Astrocyte (in vitro differentiated cells and primary cell): ENCODE measurements around the gene MB. TPM values are rescaled to one million over a fixed set of nuclear protein-coding genes. Genes with fewer than 3 reads are reported as not detected.

Source experiments
- DNase-seq: peaks from one replicate; pipeline ENCODE4 v3.0.0-alpha.2; 2010; ENCODE audit warnings: low read depth
- FAIRE-seq: peaks from 2 replicates; lab custom pipeline; 2011; peaks lifted over from hg19 to GRCh38; lab: Jason Lieb, UNC
- H2AFZ ChIP-seq: 2 replicates; pipeline ENCODE4 v1.6.0; 2012; ENCODE audit warnings: low read depth, low read length, inconsistent platforms
- H3K27ac ChIP-seq: 2 replicates; pipeline ENCODE4 v1.5.1; 2011; ENCODE audit warnings: low read depth, low read length, inconsistent platforms
- H3K27me3 ChIP-seq: 2 replicates; pipeline ENCODE4 v1.6.0; 2011; ENCODE audit warnings: low read length, inconsistent platforms; ENCODE audit not compliant: insufficient read depth
- H3K36me3 ChIP-seq: 2 replicates; pipeline ENCODE4 v1.5.1; 2011; ENCODE audit warnings: low read length, inconsistent platforms; ENCODE audit not compliant: insufficient read depth
- H3K4me1 ChIP-seq: 2 replicates; pipeline ENCODE4 v1.5.1; 2011; ENCODE audit warnings: low read length, inconsistent platforms; ENCODE audit not compliant: insufficient read depth
- H3K4me2 ChIP-seq: 2 replicates; pipeline ENCODE4 v1.6.0; 2012; ENCODE audit warnings: low read length, inconsistent platforms
- H3K4me3 ChIP-seq: 2 replicates; pipeline ENCODE4 v1.5.1; 2011; ENCODE audit warnings: low read depth, mild to moderate bottlenecking, low read length, inconsistent platforms; ENCODE audit not compliant: insufficient read depth
- H3K79me2 ChIP-seq: 2 replicates; pipeline ENCODE4 v1.6.0; 2012; ENCODE audit warnings: mild to moderate bottlenecking, low read length, inconsistent platforms; ENCODE audit not compliant: insufficient read depth
- H3K9ac ChIP-seq: 2 replicates; pipeline ENCODE4 v1.6.0; 2012; ENCODE audit warnings: mild to moderate bottlenecking, low read length, inconsistent platforms
- H3K9me3 ChIP-seq: 2 replicates; pipeline ENCODE4 v1.5.1; 2012; ENCODE audit warnings: low read depth, mild to moderate bottlenecking, low read length, inconsistent platforms; ENCODE audit not compliant: insufficient read depth
- H4K20me1 ChIP-seq: 2 replicates; pipeline ENCODE4 v1.6.0; 2012; ENCODE audit warnings: low read length, inconsistent platforms; ENCODE audit not compliant: insufficient read depth
- H3K27ac Mint-ChIP-seq: one replicate; pipeline ENCODE4 v1.8.0; 2021; ENCODE audit warnings: mild to moderate bottlenecking, mixed read lengths; ENCODE audit not compliant: unreplicated experiment
- H3K27me3 Mint-ChIP-seq: one replicate; pipeline ENCODE4 v1.8.0; 2021; ENCODE audit warnings: low read depth, mixed read lengths; ENCODE audit not compliant: unreplicated experiment
- H3K36me3 Mint-ChIP-seq: one replicate; pipeline ENCODE4 v1.8.0; 2021; ENCODE audit warnings: low read depth, mixed read lengths; ENCODE audit not compliant: unreplicated experiment
- H3K4me1 Mint-ChIP-seq: one replicate; pipeline ENCODE4 v1.8.0; 2021; ENCODE audit warnings: low read depth, mixed read lengths; ENCODE audit not compliant: unreplicated experiment
- H3K4me3 Mint-ChIP-seq: one replicate; pipeline ENCODE4 v1.8.0; 2021; ENCODE audit warnings: mild to moderate bottlenecking, moderate library complexity, mixed read lengths; ENCODE audit not compliant: unreplicated experiment
- H3K9me3 Mint-ChIP-seq: one replicate; pipeline ENCODE4 v1.8.0; 2021; ENCODE audit warnings: mild to moderate bottlenecking, mixed read lengths; ENCODE audit not compliant: unreplicated experiment
- EZH2 ChIP-seq: IDR thresholded peaks from 2 replicates; pipeline ENCODE4 v1.6.1; 2012; ENCODE audit warnings: mild to moderate bottlenecking, low read length, inconsistent platforms; ENCODE audit not compliant: insufficient read depth
- total RNA-seq: library from RNA; stranded (reverse); gene quantifications from 2 replicates; pipeline ENCODE4 v1.2.1, GENCODE V29; 2021
- TF ChIP-seq, protein P1 (sequence below): IDR thresholded peaks from 2 replicates; pipeline ENCODE4 v1.5.1; 2011; ENCODE audit warnings: low read depth, mild to moderate bottlenecking, inconsistent platforms, low read length, moderate library complexity; ENCODE audit not compliant: insufficient read depth

MB gene
- total RNA-seq, 1 donor from 2014 or later, result not detected

DNA sequence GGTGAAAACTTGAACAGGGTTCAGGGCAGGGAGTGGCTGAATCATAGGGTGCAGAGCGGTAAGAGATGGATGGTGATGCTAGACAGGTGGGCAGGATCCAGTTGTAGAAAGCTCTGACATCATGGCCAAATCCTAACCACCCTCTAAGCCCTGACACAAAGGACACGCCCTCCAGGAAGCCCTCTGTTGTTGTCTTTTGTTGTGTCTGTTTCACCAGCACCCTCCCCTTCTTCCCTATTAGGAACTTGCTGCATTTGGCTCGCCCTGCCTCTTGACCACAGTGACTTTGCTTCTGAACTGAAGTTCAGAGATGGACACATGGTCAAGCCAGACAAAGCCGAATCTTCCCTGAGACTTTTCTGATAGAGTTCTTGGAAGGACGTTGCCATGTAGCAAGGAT lies 16.9 kb upstream of the MB start:
- Histone ChIP-seq H3K4me1 (peaks cover 7% of the 10 kb centered on the region), H3K27ac (no peak overlapping the region), H3K4me2 (no peak overlapping the region), H3K4me3 (no peak overlapping the region), H3K9ac (no peak overlapping the region), H3K27me3 (no peaks in the 10 kb centered on the region), H4K20me1 (no peaks in the 10 kb centered on the region), H3K79me2 (no peaks in the 10 kb centered on the region), H2AFZ (no peak overlapping the region), H3K36me3 (no peaks in the 10 kb centered on the region), H3K9me3 (no peaks in the 10 kb centered on the region)
- H3K36me3 Mint-ChIP-seq, result no peaks in the 10 kb centered on the region
- H3K27me3 Mint-ChIP-seq, result peaks cover 9% of the 10 kb centered on the region
- TF ChIP-seq EZH2, result no peak
- TF ChIP-seq, protein P1, sequence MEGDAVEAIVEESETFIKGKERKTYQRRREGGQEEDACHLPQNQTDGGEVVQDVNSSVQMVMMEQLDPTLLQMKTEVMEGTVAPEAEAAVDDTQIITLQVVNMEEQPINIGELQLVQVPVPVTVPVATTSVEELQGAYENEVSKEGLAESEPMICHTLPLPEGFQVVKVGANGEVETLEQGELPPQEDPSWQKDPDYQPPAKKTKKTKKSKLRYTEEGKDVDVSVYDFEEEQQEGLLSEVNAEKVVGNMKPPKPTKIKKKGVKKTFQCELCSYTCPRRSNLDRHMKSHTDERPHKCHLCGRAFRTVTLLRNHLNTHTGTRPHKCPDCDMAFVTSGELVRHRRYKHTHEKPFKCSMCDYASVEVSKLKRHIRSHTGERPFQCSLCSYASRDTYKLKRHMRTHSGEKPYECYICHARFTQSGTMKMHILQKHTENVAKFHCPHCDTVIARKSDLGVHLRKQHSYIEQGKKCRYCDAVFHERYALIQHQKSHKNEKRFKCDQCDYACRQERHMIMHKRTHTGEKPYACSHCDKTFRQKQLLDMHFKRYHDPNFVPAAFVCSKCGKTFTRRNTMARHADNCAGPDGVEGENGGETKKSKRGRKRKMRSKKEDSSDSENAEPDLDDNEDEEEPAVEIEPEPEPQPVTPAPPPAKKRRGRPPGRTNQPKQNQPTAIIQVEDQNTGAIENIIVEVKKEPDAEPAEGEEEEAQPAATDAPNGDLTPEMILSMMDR, result no peak
- DNase-seq (no peak), FAIRE-seq (no peak)
- no peak overlapping the region for H3K27ac Mint-ChIP-seq
- peaks cover 17% of the 10 kb centered on the region for H3K4me1 Mint-ChIP-seq
- peaks cover 3% of the 10 kb centered on the region for H3K9me3 Mint-ChIP-seq
- H3K4me3 Mint-ChIP-seq, result no peak overlapping the region

DNA sequence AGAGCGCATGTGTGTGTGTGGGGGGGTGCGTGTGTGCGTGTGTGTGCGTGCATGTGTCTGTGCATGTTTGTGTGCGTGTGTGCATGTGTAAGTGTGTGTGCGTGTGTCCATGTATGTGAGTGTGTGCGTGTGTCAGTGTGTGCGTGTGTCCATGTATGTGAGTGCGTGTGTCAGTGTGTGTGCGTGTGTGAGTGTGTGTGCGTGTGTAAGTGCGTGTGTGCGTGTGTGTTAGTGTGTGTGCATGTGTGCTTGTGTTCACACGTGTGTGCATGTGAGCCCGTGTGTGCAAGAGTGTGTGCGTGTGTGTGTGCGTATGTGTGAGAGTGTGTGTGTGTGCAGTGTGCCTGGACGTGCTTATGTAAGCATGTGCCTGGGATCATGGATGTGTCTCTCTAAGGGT lies 16.4 kb upstream of the MB start:
- FAIRE-seq, result no peak
- no peak for DNase-seq
- Histone ChIP-seq H3K79me2 (no peaks in the 10 kb centered on the region), H2AFZ (no peak overlapping the region), H3K4me3 (no peak overlapping the region), H3K36me3 (no peaks in the 10 kb centered on the region), H3K27ac (no peak overlapping the region), H3K9ac (no peak overlapping the region), H3K4me2 (no peak overlapping the region), H3K9me3 (no peaks in the 10 kb centered on the region), H4K20me1 (no peaks in the 10 kb centered on the region), H3K4me1 (peaks cover 12% of the 10 kb centered on the region), H3K27me3 (no peaks in the 10 kb centered on the region)
- TF ChIP-seq, protein P1, result no peak
- no peak for TF ChIP-seq EZH2
- H3K27ac Mint-ChIP-seq, result no peak overlapping the region
- H3K27me3 Mint-ChIP-seq, result peaks cover 8% of the 10 kb centered on the region
- peaks cover 3% of the 10 kb centered on the region for H3K9me3 Mint-ChIP-seq
- H3K36me3 Mint-ChIP-seq, result no peaks in the 10 kb centered on the region
- peaks cover 17% of the 10 kb centered on the region for H3K4me1 Mint-ChIP-seq
- H3K4me3 Mint-ChIP-seq, result no peak overlapping the region

- Histone ChIP-seq H3K4me2 (no peak overlapping the region), H3K79me2 (no peaks in the 10 kb centered on the region), H4K20me1 (no peaks in the 10 kb centered on the region), H3K4me1 (peaks cover 15% of the 10 kb centered on the region), H3K4me3 (no peak overlapping the region), H3K27ac (no peak overlapping the region), H3K27me3 (no peaks in the 10 kb centered on the region), H3K9me3 (no peaks in the 10 kb centered on the region), H2AFZ (no peak overlapping the region), H3K9ac (no peak overlapping the region), H3K36me3 (no peaks in the 10 kb centered on the region)
- Mint-ChIP-seq H3K27me3 (peaks cover 4% of the 10 kb centered on the region), H3K9me3 (peaks cover 3% of the 10 kb centered on the region), H3K27ac (no peak overlapping the region), H3K36me3 (no peaks in the 10 kb centered on the region), H3K4me3 (no peak overlapping the region), H3K4me1 (peaks cover 18% of the 10 kb centered on the region)
- FAIRE-seq (no peak), DNase-seq (no peak)
- TF ChIP-seq, protein P1, result no peak
- no peak for TF ChIP-seq EZH2
These were observed 15.8 kb upstream of the MB start for GRCh38 chr22:35632935-35633334.
